Esophagus squamous epithelium (tissue), 4 donors: ENCODE data around the gene OR51B5.
"Not testable (repeated sequence)": the region's sequence is repeated elsewhere in the genome, so short reads cannot be mapped to it uniquely, and the experiment has no call there.

Source experiments
- CTCF ChIP-seq, 6 experiments: fragments of 450-650 bp in 4 of 6; fragments of 200-600 bp in 2 of 6; sonication (generic) in 2 of 6; IDR thresholded peaks; one replicate each; pipeline ENCODE4 v1.5.1; 2016 to 2019; ENCODE audit warnings: antibody characterized with exemption in 6 of 6, mild to moderate bottlenecking in 4 of 6, moderate library complexity in 4 of 6
- POLR2A ChIP-seq, 4 donors: fragments of 450-650 bp; IDR thresholded peaks; one replicate each; pipeline ENCODE4 v1.6.1; 2017; ENCODE audit warnings: antibody characterized with exemption in 4 of 4, mild to moderate bottlenecking in 4 of 4, moderate library complexity in 3 of 4

GRCh38 chr11:5356031-5356430, 12.7 kb upstream of the OR51B5 start:
- TF ChIP-seq CTCF, POLR2A (IDR thresholded peaks at IDR 0.05): not testable (repeated sequence)
